HFFc6 (cell line): ENCODE measurements around the gene SARS1. TPM values are rescaled to one million over a fixed set of nuclear protein-coding genes. Genes with fewer than 3 reads are reported as not detected.

ENCODE experiments used
- DNase-seq: peaks from one replicate; pipeline ENCODE4 v3.0.0-alpha.2; 2018
- H3K27ac Mint-ChIP-seq: 2 replicates; pipeline ENCODE4 v1.8.0; 2020; ENCODE audit warnings: mild to moderate bottlenecking, mixed read lengths
- H3K27me3 Mint-ChIP-seq: 2 replicates; pipeline ENCODE4 v1.8.0; 2021; ENCODE audit warnings: mild to moderate bottlenecking, moderate library complexity, mixed read lengths; ENCODE audit not compliant: insufficient read depth
- H3K36me3 Mint-ChIP-seq: 2 replicates; pipeline ENCODE4 v1.8.0; 2021; ENCODE audit warnings: low read depth, mixed read lengths
- H3K4me1 Mint-ChIP-seq: 2 replicates; pipeline ENCODE4 v1.8.0; 2020; ENCODE audit warnings: low read depth, mixed read lengths
- H3K4me3 Mint-ChIP-seq: 2 replicates; pipeline ENCODE4 v1.8.0; 2020; ENCODE audit warnings: mild to moderate bottlenecking, moderate library complexity, mixed read lengths
- H3K9me3 Mint-ChIP-seq: 2 replicates; pipeline ENCODE4 v1.8.0; 2020; ENCODE audit warnings: mild to moderate bottlenecking, mixed read lengths
- total RNA-seq, 6 experiments: library from RNA; stranded (reverse); fragmentation: NEBNext Ultra II Directional; extraction: Animal tissue kit (Norgen Biotek cat#: 25700); gene quantifications; 2 replicates in 1 of 6; 3 replicates in 5 of 6; pipeline ENCODE4 v1.2.3, GENCODE V29; 2021
- TF ChIP-seq, protein P1 (sequence below): fragments of 200-600 bp; sonication (generic); IDR thresholded peaks from 2 replicates; pipeline ENCODE4 v1.5.0; 2021; ENCODE audit warnings: antibody characterized with exemption, mild to moderate bottlenecking

Gene SARS1
- total RNA-seq, 6 experiments from 2014 or later, result 165 to 194 (median 176) TPM

DNA sequence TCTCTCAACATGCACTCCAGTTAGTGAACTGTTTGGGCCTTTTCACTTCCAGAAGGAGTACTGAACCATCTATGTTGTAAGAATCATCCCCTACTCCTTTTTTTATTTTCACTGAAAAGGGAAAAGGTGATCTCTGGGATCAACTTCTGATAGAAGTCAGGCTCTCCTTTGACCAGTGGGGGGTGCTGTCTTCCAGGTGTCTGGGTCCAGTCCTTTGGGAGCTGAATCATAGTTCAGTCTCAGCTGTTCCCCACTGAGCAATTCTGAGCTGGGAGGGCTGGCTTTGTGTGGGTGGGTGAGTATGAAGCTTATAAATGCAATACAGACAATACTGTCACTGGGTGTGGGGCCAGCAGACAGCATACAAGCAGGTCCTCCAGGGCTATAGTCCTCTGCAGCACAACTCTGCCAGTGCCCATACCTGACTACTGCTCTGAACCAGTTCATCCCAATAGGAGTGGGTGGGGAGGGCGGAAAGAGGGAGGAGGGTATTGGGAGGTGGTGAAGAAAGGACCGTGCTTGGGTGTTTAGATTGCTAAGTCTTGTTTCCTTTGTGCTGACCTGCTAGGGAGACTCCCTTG, 12.5 kb upstream of the SARS1 start:
- TF ChIP-seq, protein P1, sequence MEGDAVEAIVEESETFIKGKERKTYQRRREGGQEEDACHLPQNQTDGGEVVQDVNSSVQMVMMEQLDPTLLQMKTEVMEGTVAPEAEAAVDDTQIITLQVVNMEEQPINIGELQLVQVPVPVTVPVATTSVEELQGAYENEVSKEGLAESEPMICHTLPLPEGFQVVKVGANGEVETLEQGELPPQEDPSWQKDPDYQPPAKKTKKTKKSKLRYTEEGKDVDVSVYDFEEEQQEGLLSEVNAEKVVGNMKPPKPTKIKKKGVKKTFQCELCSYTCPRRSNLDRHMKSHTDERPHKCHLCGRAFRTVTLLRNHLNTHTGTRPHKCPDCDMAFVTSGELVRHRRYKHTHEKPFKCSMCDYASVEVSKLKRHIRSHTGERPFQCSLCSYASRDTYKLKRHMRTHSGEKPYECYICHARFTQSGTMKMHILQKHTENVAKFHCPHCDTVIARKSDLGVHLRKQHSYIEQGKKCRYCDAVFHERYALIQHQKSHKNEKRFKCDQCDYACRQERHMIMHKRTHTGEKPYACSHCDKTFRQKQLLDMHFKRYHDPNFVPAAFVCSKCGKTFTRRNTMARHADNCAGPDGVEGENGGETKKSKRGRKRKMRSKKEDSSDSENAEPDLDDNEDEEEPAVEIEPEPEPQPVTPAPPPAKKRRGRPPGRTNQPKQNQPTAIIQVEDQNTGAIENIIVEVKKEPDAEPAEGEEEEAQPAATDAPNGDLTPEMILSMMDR, result peak; percentile 90
- H3K4me1 Mint-ChIP-seq, result peaks cover 41% of the 10 kb centered on the region

DNA sequence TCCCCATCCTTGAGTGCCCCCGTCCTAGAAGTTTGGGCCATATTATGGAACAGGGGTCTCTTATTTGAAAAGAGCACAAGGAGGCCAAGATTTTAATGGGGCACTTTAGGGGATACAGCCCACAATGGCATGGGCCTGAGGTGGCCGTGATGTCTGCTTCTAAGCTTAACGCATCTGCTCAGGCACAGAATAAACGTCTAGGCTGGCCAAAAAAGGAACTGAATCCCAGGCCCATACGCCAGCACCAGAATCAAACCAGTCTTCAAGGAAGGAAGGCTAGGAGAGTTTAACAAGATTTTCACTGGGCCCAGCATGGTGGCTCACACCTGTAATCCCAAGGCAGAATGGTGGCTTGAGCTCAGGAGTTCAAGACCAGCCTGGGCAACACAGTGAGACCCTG, 9.2 kb upstream of the SARS1 start:
- Mint-ChIP-seq H3K9me3 (no peaks in the 10 kb centered on the region), H3K4me1 (peaks cover 26% of the 10 kb centered on the region), H3K27me3 (no peaks in the 10 kb centered on the region), H3K27ac (no peak overlapping the region), H3K4me3 (no peak overlapping the region), H3K36me3 (no peaks in the 10 kb centered on the region)
- no peak for DNase-seq
- TF ChIP-seq, protein P1, result no peak

More for the DNA sequence above, 12.5 kb upstream of the SARS1 start:
- Mint-ChIP-seq H3K27me3 (no peaks in the 10 kb centered on the region), H3K9me3 (no peaks in the 10 kb centered on the region), H3K27ac (no peak overlapping the region), H3K36me3 (no peaks in the 10 kb centered on the region), H3K4me3 (no peak overlapping the region)
- peak; percentile 79 for DNase-seq

DNA sequence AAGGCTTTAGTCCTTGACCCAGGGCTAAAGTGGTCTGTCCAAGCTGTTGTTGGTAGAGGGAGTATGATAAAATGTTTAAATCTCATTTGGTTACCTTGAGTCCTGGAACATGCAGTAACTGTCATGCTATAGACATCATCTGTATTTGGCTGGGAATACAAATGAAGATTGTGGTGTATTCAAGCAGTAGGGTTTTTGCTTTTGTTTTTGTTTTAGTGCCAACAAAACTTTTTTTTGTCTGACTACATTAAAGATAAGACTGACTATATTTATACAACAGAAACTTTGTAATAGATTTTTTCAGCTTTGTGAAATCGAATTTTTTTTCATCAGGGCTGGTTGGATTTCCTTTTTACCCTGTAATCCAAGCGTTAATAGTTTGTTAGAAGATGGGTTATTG, 7.4 kb upstream of the SARS1 start:
- no peak overlapping the region for H3K27ac Mint-ChIP-seq
- H3K4me3 Mint-ChIP-seq, result no peak overlapping the region
- no peaks in the 10 kb centered on the region for H3K27me3 Mint-ChIP-seq
- peaks cover 18% of the 10 kb centered on the region for H3K4me1 Mint-ChIP-seq
- TF ChIP-seq, protein P1, result no peak
- H3K36me3 Mint-ChIP-seq, result no peaks in the 10 kb centered on the region
- H3K9me3 Mint-ChIP-seq, result no peaks in the 10 kb centered on the region
- DNase-seq, result no peak

DNA sequence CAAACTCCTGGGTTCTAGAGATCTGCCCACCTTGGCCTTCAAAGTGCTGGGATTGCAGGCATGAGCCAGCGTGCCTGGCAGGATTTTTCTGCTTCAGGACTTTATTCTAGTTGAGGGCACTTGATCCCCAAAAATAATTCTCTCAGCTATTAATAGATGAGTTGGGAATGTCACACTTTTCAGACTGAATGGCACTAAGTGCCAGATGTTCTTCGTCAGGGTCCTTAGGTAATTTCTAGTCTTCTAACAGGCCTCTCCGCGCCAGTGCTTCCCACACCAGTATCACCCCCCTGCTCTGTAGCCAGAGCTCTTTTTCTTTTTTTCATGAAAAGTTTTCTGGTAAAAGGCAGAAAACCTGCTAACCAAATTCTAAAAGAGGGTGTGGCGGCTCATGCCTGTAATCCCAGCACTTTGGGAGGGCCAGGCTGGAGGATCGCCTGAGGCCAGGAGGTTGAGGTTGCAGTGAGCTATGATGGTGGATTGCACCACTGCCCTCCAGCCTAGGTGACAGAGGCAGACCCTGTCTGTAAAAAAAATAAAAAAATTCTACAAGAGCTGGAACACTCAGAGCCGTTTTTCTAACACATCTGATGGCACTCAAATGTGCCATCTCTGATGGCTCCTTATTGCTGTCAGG, 6.1 kb upstream of the SARS1 start:
- no peak for DNase-seq
- Mint-ChIP-seq H3K4me1 (peaks cover 14% of the 10 kb centered on the region; the same call in 1 of the 2 replicates), H3K27me3 (no peaks in the 10 kb centered on the region), H3K36me3 (no peaks in the 10 kb centered on the region), H3K4me3 (no peak overlapping the region), H3K27ac (no peak overlapping the region), H3K9me3 (no peaks in the 10 kb centered on the region)
- TF ChIP-seq, protein P1, result no peak

DNA sequence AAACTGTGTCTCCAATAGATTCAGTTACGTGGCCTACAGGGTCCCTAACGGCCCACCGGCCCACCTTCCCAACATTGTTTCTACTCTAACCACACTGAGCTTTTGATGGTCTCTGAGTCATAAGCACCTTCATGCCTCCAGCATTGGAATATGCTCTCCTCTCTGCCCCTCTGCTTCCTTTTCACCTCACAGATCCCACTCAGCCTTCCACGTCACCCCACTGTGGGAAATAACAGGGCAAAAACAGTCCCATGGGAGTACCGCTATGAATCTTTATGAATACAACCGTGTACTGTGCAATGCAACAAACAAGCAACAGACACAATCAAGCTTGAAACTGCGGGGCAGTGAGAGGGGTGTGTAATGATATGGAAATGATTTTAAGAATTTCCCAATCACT, 5.3 kb upstream of the SARS1 start:
- H3K36me3 Mint-ChIP-seq, result no peaks in the 10 kb centered on the region
- H3K4me3 Mint-ChIP-seq, result no peak overlapping the region
- no peaks in the 10 kb centered on the region for H3K9me3 Mint-ChIP-seq
- H3K27me3 Mint-ChIP-seq, result no peaks in the 10 kb centered on the region
- no peak overlapping the region for H3K27ac Mint-ChIP-seq
- no peak for DNase-seq
- TF ChIP-seq, protein P1, result no peak
- peaks cover 14% of the 10 kb centered on the region; the same call in 1 of the 2 replicates for H3K4me1 Mint-ChIP-seq
